Mucosa of descending colon (tissue), 3 donors: ENCODE results near the gene PPP1R3G. TPM values are rescaled to one million over a fixed set of nuclear protein-coding genes. Genes with fewer than 3 reads are reported as not detected.
"Not testable (repeated sequence)": the region's sequence is repeated elsewhere in the genome, so short reads cannot be mapped to it uniquely, and the experiment has no call there.

Experiments used
- ATAC-seq: fragments of 200-7000 bp; cut with Tn5 transposase; one replicate; pipeline ENCODE4 v1.9.1; 2020; ENCODE audit warnings: mild to moderate bottlenecking, moderate library complexity
- DNase-seq, 3 donors: peaks; one replicate each; pipeline ENCODE4 v3.0.0-alpha.2; 2020
- H3K36me3 ChIP-seq: fragments of 200-600 bp; one replicate; pipeline ENCODE4 v1.8.0; 2021; ENCODE audit warnings: low read depth, mild to moderate bottlenecking
- H3K4me1 ChIP-seq: fragments of 200-600 bp; one replicate; pipeline ENCODE4 v1.8.0; 2021; ENCODE audit warnings: low read depth, mild to moderate bottlenecking
- H3K4me3 ChIP-seq: fragments of 200-600 bp; one replicate; pipeline ENCODE4 v1.8.0; 2021; ENCODE audit warnings: mild to moderate bottlenecking
- H3K9me3 ChIP-seq: fragments of 200-600 bp; one replicate; pipeline ENCODE4 v1.8.0; 2021; ENCODE audit warnings: mild to moderate bottlenecking
- intact Hi-C, 2 donors: fragments of 100-400 bp; cut with DNase I in 1 of 2; cut with micrococcal nuclease in 1 of 2; formaldehyde crosslinking; loops; one replicate each; pipeline versions ENCODE4 v1.11.0 to v1.11.1; 2022; cut with DNase I, micrococcal nuclease
- total RNA-seq, 3 donors: library from RNA; stranded (reverse); fragmentation: NEBNext Ultra II Directional in 2 of 3; extraction: Animal tissue kit (Norgen Biotek cat#: 25700) in 2 of 3; gene quantifications; one replicate each; pipeline versions ENCODE4 v1.2.1 to v1.2.4, GENCODE V29; 2021 to 2023
- TF ChIP-seq, protein P1 (sequence below): fragments of 200-600 bp; IDR thresholded peaks from one replicate; pipeline ENCODE4 v1.8.0; 2022; ENCODE audit warnings: antibody characterized with exemption, mild to moderate bottlenecking
- donor health status: DM: no; HTN: no; CAD: no; lungs with moderate emphysema.
- donor health status: DM: no; HTN: no; CAD: no.
- donor health status: DM: no; HTN: yes; CAD: no.

PPP1R3G gene
- total RNA-seq, 3 donors from 2014 or later: 0.46 to 2.8 (median 0.55) TPM

DNA sequence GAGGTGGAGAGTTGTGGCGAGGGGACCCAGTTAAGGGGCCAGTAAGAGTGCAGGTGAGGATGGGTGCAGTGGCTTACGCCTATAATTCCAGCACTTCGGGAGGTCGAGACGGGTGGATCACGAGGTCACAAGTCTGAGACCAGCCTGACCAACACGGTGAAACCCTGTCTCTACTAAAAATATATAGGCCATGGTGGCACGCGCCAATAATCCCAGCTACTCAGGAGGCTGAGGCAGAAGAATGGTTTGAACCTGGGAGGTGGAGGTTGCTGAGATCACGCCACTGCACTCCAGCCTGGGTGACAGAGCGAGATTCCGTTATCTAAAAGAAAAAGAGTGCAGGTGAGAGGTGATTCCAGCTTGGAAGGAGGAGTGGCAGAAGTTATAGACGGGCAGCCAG lies 28.0 kb downstream of the PPP1R3G start:
- H3K36me3 ChIP-seq: no peaks in the 10 kb centered on the region
- DNase-seq (no peak), ATAC-seq (no peak)
- H3K4me3 ChIP-seq: no peak overlapping the region
- H3K9me3 ChIP-seq: no peaks in the 10 kb centered on the region
- TF ChIP-seq, protein P1, sequence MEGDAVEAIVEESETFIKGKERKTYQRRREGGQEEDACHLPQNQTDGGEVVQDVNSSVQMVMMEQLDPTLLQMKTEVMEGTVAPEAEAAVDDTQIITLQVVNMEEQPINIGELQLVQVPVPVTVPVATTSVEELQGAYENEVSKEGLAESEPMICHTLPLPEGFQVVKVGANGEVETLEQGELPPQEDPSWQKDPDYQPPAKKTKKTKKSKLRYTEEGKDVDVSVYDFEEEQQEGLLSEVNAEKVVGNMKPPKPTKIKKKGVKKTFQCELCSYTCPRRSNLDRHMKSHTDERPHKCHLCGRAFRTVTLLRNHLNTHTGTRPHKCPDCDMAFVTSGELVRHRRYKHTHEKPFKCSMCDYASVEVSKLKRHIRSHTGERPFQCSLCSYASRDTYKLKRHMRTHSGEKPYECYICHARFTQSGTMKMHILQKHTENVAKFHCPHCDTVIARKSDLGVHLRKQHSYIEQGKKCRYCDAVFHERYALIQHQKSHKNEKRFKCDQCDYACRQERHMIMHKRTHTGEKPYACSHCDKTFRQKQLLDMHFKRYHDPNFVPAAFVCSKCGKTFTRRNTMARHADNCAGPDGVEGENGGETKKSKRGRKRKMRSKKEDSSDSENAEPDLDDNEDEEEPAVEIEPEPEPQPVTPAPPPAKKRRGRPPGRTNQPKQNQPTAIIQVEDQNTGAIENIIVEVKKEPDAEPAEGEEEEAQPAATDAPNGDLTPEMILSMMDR: no peak
- intact Hi-C loops: no loop called here
- H3K4me1 ChIP-seq: no peaks in the 10 kb centered on the region

DNA sequence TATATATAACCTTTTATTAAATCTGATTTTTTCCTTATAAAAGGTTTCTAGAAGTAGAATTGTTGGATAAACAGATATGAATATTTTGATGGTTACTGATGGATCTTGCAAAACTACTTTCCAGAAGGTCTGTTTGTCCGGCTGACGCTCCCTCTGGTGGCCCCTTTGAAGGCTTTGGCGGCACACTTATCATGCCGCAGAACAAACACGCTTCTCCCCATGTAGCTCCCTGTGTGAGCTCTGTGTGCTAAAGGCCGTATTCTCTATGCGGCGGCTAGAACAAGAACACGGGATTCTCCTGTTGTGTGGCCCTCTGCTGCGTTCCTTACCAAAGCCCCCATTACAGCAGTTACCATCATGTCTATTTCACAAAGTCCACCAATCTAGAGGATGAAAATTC lies 30.0 kb downstream of the PPP1R3G start:
- TF ChIP-seq, protein P1: peak; percentile 24
- DNase-seq (peak in 2 of 3 donors; percentile 58 to 67), ATAC-seq (peak; percentile 85)
- H3K4me3 ChIP-seq: no peak overlapping the region
- no peaks in the 10 kb centered on the region for H3K36me3 ChIP-seq
- no peaks in the 10 kb centered on the region for H3K4me1 ChIP-seq
- intact Hi-C loops: no loop called here
- no peaks in the 10 kb centered on the region for H3K9me3 ChIP-seq

DNA sequence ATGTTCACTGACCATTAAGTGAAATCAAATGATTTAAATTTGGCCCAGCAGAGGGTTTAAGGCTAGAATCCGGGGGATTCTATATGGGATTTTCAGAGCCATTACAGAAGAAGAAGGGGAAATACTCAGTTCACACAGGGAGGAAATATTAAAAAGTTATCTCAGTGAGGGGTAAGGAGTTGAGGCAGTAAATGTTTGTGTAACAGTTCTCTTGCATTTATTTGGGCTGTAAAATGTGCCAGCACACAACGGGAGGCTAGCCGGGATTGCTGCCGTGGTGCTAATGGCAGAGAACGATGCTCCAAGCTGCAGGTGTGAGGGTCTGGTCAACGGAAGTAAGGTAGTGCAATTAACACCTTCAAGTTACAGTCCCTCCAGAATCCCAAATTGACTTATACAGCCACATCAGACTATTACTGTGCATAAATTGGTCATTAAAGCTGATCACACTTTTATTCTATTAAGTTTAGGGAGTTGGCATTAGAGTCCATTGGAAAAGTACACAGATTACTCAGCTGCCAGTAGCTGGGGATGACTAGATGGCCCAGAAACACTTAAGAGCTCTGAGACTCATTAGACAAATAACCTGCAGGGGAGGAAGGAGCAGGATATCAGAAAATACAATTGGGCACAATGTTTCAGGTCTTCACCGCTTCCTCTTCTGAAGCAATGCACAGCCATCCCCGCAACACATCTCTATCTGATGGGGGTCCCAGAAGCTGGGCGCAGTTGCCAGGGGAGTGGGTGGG lies 31.3 kb downstream of the PPP1R3G start:
- no peaks in the 10 kb centered on the region for H3K4me1 ChIP-seq
- H3K9me3 ChIP-seq: no peaks in the 10 kb centered on the region
- DNase-seq (no peak), ATAC-seq (no peak)
- intact Hi-C loops: no loop called here
- H3K4me3 ChIP-seq: no peak overlapping the region
- no peaks in the 10 kb centered on the region for H3K36me3 ChIP-seq
- TF ChIP-seq, protein P1: no peak

DNA sequence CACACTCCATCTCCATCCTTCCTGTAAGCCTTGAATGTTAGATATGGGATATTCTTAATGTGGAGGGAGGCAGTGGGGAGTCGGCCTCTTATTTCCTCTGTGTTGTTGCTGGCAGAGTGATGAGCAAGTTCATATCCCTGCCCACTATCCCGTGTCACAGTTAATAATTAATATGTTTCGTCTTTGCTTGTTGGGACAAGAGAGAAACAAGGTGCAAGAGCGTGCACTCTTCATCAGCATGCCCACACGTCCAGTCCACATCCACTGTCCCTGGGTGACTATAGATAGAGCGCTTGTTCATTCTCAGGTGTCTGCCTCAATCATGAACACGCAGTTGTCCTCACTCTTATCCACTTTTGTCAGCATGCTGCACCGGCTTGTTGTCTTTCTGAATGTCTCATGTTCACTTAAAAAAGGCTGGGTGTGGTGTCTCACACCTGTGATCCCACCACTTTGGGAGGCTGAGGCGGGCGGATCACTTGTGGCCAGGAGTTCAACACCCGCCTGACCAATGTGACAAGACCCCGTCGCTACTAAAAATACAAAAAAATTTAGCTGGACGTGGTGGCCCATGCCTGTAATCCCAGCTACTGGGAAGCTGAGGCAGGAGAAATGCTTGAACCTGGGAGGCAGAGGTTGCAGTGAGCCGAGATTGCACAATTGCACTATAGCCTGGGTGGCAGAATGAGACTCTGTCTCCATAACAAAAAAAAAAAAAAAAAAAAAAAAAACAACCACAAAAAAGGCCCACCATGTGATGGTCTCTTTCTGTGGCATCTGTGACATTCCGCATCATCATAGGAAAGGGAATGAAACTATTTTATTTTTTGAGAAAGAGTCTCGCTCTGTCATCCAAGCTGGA lies 34.2 kb downstream of the PPP1R3G start:
- no peak for ATAC-seq
- DNase-seq: no peak
- Histone ChIP-seq H3K9me3 (no peaks in the 10 kb centered on the region), H3K36me3 (no peaks in the 10 kb centered on the region), H3K4me3 (no peak overlapping the region), H3K4me1 (no peaks in the 10 kb centered on the region)
- intact Hi-C loops: no loop called here
- TF ChIP-seq, protein P1: no peak

DNA sequence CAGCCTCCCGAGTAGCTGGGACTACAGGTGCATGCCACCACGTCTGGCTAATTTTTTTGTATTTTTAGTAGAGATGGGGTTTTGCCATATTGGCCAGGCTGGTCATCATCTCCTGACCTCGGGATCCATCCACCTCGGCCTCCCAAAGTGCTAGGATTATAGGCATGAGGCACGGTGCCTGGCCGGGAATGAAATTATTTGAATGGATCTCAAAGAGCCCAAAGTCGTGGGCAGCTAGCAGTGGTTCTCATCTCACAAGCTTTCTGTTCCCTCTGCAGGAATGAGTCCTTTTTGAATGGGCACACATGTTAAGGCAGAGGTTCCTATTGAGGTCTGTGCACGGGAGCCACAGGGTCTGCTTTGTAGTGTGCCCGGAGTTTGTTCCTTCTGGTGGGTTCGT lies 34.9 kb downstream of the PPP1R3G start:
- Histone ChIP-seq H3K36me3 (no peaks in the 10 kb centered on the region), H3K4me3 (no peak overlapping the region), H3K4me1 (no peaks in the 10 kb centered on the region), H3K9me3 (no peaks in the 10 kb centered on the region)
- intact Hi-C loops: no loop called here
- DNase-seq (no peak), ATAC-seq (no peak)
- TF ChIP-seq, protein P1: no peak

DNA sequence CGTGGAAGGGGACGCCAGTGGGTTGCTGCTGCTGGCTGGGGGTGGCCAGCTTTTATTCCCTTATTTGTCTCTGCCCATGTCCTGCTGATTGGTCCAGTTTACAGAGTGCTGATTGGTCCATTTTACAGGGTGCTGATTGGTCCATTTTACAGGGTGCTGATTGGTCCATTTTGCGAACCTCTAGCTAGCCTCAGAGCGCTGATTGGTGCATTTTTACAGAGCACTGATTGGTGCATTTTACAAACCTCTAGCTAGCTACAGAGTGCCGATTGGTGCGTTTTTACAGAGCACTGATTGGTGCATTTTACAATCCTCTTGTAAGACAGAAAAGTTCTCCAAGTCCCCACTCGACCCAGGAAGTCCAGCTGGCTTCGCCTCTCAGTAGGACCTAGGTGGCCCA lies 35.4 kb downstream of the PPP1R3G start:
- H3K36me3 ChIP-seq, DNase-seq, H3K4me1 ChIP-seq, H3K9me3 ChIP-seq, intact Hi-C loops, ATAC-seq, H3K4me3 ChIP-seq: not testable (repeated sequence)
